NCI-H2171 treated with DMSO at 0.1 percent for 48 hours (cell line): ENCODE data around the gene NR6A1.

Experiments
- DNase-seq: peaks from one replicate; lab custom pipeline; 2025; lab: John Stamatoyannopoulos, UW

The NR6A1 gene

GRCh38 chr9:124574534-124575375 is 196.4 kb downstream of the NR6A1 start:
- DNase-seq: no peak

- no peak for DNase-seq
Observed at GRCh38 chr9:124570942-124571666, 200.0 kb downstream of the NR6A1 start.

- DNase-seq: no peak
Observed at GRCh38 chr9:124569942-124570341, 201.2 kb downstream of the NR6A1 start.

- DNase-seq: no peak
Observed at GRCh38 chr9:124567362-124567761, 203.7 kb downstream of the NR6A1 start.

GRCh38 chr9:124562328-124562727 is 208.8 kb downstream of the NR6A1 start:
- DNase-seq: no peak

- no peak for DNase-seq
Observed at GRCh38 chr9:124559871-124560270, 211.2 kb downstream of the NR6A1 start.

- DNase-seq: no peak
Observed at GRCh38 chr9:124558777-124559470, 212.2 kb downstream of the NR6A1 start.

GRCh38 chr9:124557895-124558294 is 213.2 kb downstream of the NR6A1 start:
- no peak for DNase-seq

GRCh38 chr9:124555043-124555442 is 216.1 kb downstream of the NR6A1 start:
- DNase-seq: no peak

GRCh38 chr9:124553738-124554137 is 217.4 kb downstream of the NR6A1 start:
- DNase-seq: no peak

- DNase-seq: no peak
Observed at GRCh38 chr9:124552273-124552605, 218.9 kb downstream of the NR6A1 start.

GRCh38 chr9:124551472-124552272 is 219.4 kb downstream of the NR6A1 start:
- peak; percentile 40 for DNase-seq

- no peak for DNase-seq
Observed at GRCh38 chr9:124550072-124550471, 221.0 kb downstream of the NR6A1 start.

GRCh38 chr9:124549016-124549415 is 222.1 kb downstream of the NR6A1 start:
- DNase-seq: no peak

- no peak for DNase-seq
Observed at GRCh38 chr9:124544535-124544934, 226.6 kb downstream of the NR6A1 start.

- no peak for DNase-seq
Observed at GRCh38 chr9:124541824-124542223, 229.3 kb downstream of the NR6A1 start.

- DNase-seq: no peak
Observed at GRCh38 chr9:124537926-124538325, 233.2 kb downstream of the NR6A1 start.

- DNase-seq: no peak
Observed at GRCh38 chr9:124535846-124536245, 235.3 kb downstream of the NR6A1 start.

GRCh38 chr9:124532897-124533296 is 238.2 kb downstream of the NR6A1 start:
- no peak for DNase-seq

GRCh38 chr9:124531115-124531514 is 240.0 kb downstream of the NR6A1 start:
- no peak for DNase-seq

- no peak for DNase-seq
Observed at GRCh38 chr9:124530246-124530645, 240.9 kb downstream of the NR6A1 start.

GRCh38 chr9:124527781-124528180 is 243.3 kb downstream of the NR6A1 start:
- no peak for DNase-seq
